K562 (cell line): Measurements from ENCODE around the gene CRYBG2.
"Not testable (repeated sequence)": the region's sequence is repeated elsewhere in the genome, so short reads cannot be mapped to it uniquely, and the experiment has no call there.

Experiments used
- E2F6 ChIP-seq, 2 experiments: IDR thresholded peaks; 2 replicates each; pipeline ENCODE4 v1.6.1; 2011; ENCODE audit warnings: borderline replicate concordance in 1 of 2, control low read depth in 1 of 2, low read depth in 1 of 2, low read length in 1 of 2, mild to moderate bottlenecking in 1 of 2, mixed read lengths in 1 of 2, moderate library complexity in 1 of 2; ENCODE audit not compliant: insufficient read depth in 1 of 2, insufficient read length in 1 of 2, poor library complexity in 1 of 2, severe bottlenecking in 1 of 2; ENCODE audit errors: extremely low read depth in 1 of 2
- POLR2AphosphoS5 ChIP-seq: IDR thresholded peaks from 2 replicates; pipeline ENCODE4 v1.6.1; 2011; ENCODE audit warnings: mild to moderate bottlenecking, low read depth, low read length, moderate library complexity; ENCODE audit not compliant: control insufficient read depth, insufficient read depth
- TAF7 ChIP-seq: fragments of 450-650 bp; IDR thresholded peaks from 2 replicates; pipeline ENCODE4 v1.6.1; 2016; ENCODE audit warnings: missing genetic modification characterization, missing compliant biosample characterization

- peak; percentile 28; the same call in 1 of the 2 replicates for TF ChIP-seq POLR2AphosphoS5
- peak; percentile 76 to 81 for TF ChIP-seq E2F6 (IDR thresholded peaks at IDR 0.05; ENCODE audit: borderline replicate concordance in 1 of 2, extremely low read depth in 1 of 2, insufficient read depth in 1 of 2, insufficient read length in 1 of 2, low read depth in 1 of 2, low read length in 1 of 2, poor library complexity in 1 of 2, severe bottlenecking in 1 of 2)
- TF ChIP-seq TAF7 (tag), result not testable (repeated sequence)
These were observed 45.7 kb downstream of the CRYBG2 start for GRCh38 chr1:26307966-26308899.
